ENCODE results near the gene TNFRSF21.

Gene TNFRSF21

DNA sequence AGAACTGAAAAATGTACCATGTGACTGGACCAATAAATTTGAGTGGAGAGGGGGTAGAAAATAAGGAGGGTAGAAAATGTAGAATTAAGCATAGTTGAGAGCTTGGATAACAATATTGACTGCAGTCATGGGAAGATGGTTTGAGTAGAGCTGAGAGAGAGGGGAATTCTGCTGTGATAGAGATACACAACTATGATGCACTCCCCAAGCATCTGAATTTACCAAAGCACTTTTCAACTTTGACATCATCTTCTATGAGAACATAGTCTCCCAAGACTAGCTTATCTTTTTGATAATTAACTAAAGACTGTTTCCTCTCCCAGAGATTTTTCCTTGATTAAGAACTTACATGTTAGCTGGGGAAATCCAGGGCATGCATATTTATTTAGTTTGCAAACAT lies 103.1 kb downstream of the TNFRSF21 start:
- TF ChIP-seq FOXM1 (IDR thresholded peaks at IDR 0.05; ENCODE audit: borderline replicate concordance, low read depth) (no peak), EP300 (IDR thresholded peaks at IDR 0.05; ENCODE audit: borderline replicate concordance) (no peak), RAD21 (IDR thresholded peaks at IDR 0.05; ENCODE audit: low read depth) (no peak)

DNA sequence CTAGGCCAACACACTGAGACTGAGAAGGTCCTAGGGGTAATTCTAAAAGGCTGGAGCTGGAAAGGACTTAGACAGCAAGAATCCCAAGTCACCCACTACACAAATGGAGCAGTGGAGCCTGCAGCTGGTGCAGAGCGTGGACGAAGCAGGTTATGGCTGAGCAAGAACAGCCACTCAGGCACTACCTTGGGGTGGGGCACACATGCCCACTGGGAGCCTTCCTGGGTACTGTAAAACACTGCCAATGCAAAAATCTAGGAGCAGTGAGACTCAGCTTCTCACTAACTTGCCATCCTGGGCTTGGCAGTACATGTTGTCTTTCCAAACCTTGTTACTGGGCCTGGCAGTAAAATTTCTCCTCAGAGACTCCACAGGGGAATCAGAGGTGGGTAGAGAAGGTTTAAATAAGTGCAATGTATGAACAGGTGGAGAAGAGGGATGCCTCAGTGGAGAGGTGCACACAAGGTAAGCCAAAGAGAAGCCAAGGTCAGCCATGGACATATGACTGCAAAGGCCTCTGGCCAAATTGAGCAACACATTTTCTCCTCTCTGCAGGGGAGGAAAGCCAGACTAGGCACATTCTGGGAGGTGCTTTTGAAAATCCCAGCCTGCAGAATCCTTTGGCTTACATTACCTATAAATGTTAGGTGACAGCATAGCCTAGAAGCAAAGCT lies 105.6 kb downstream of the TNFRSF21 start:
- TF ChIP-seq, protein P1, sequence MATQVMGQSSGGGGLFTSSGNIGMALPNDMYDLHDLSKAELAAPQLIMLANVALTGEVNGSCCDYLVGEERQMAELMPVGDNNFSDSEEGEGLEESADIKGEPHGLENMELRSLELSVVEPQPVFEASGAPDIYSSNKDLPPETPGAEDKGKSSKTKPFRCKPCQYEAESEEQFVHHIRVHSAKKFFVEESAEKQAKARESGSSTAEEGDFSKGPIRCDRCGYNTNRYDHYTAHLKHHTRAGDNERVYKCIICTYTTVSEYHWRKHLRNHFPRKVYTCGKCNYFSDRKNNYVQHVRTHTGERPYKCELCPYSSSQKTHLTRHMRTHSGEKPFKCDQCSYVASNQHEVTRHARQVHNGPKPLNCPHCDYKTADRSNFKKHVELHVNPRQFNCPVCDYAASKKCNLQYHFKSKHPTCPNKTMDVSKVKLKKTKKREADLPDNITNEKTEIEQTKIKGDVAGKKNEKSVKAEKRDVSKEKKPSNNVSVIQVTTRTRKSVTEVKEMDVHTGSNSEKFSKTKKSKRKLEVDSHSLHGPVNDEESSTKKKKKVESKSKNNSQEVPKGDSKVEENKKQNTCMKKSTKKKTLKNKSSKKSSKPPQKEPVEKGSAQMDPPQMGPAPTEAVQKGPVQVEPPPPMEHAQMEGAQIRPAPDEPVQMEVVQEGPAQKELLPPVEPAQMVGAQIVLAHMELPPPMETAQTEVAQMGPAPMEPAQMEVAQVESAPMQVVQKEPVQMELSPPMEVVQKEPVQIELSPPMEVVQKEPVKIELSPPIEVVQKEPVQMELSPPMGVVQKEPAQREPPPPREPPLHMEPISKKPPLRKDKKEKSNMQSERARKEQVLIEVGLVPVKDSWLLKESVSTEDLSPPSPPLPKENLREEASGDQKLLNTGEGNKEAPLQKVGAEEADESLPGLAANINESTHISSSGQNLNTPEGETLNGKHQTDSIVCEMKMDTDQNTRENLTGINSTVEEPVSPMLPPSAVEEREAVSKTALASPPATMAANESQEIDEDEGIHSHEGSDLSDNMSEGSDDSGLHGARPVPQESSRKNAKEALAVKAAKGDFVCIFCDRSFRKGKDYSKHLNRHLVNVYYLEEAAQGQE (IDR thresholded peaks at IDR 0.05; ENCODE audit: low read depth), result no peak
- TF ChIP-seq CREB1 (IDR thresholded peaks at IDR 0.05; ENCODE audit: low read depth), result no peak

DNA sequence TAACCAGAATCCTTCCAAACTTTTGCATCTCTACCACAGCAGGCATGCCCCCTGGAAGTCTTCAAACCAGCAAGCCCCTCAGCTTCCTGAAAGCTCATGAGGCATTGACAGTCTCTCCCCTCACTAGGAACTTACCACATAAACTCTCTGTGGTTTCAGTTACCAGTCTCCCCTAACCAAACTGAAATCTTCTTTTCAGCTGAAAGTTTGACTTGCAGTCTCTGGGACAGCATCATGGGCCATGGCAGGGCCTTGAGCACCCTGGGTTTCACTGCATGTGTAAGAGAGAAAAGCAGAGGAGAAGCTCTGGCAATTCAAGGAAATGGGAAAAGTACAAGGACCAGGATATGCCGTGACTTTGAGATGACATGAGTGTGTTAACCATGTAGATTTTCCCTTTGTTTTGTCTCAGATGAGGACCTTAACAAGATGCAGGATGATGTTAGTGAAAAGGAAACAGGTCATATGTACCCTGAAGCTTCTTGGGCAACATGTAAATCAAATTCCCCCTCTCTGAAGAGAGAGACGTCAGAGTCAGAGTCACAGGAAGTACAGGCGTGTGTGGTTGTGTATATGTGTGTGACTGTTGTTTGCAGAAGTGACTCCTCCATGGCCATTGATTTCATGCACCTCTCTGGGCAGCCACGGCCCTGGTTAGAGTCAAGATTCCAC lies 106.3 kb downstream of the TNFRSF21 start:
- TF ChIP-seq EP300 (IDR thresholded peaks at IDR 0.05; ENCODE audit: borderline replicate concordance) (no peak), FOXM1 (IDR thresholded peaks at IDR 0.05; ENCODE audit: borderline replicate concordance, low read depth) (no peak), TCF12 (IDR thresholded peaks at IDR 0.05; ENCODE audit: low read depth) (no peak), YY1 (IDR thresholded peaks at IDR 0.05; ENCODE audit: low read depth) (no peak), CREB1 (IDR thresholded peaks at IDR 0.05; ENCODE audit: low read depth) (no peak), NFIC (IDR thresholded peaks at IDR 0.05) (no peak), ZBTB7A (IDR thresholded peaks at IDR 0.05; ENCODE audit: low read depth) (no peak), TEAD4 (IDR thresholded peaks at IDR 0.05) (no peak), TAF1 (IDR thresholded peaks at IDR 0.05; ENCODE audit: low read depth) (no peak), CEBPB (IDR thresholded peaks at IDR 0.05) (no peak), EGR1 (IDR thresholded peaks at IDR 0.05) (no peak), RAD21 (IDR thresholded peaks at IDR 0.05; ENCODE audit: low read depth) (no peak)
- TF ChIP-seq, protein P2, sequence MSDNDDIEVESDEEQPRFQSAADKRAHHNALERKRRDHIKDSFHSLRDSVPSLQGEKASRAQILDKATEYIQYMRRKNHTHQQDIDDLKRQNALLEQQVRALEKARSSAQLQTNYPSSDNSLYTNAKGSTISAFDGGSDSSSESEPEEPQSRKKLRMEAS (IDR thresholded peaks at IDR 0.05), result no peak
- TF ChIP-seq, protein P3, sequence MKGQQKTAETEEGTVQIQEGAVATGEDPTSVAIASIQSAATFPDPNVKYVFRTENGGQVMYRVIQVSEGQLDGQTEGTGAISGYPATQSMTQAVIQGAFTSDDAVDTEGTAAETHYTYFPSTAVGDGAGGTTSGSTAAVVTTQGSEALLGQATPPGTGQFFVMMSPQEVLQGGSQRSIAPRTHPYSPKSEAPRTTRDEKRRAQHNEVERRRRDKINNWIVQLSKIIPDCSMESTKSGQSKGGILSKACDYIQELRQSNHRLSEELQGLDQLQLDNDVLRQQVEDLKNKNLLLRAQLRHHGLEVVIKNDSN (IDR thresholded peaks at IDR 0.05), result no peak
- TF ChIP-seq, protein P1 (IDR thresholded peaks at IDR 0.05; ENCODE audit: low read depth), result no peak

DNA sequence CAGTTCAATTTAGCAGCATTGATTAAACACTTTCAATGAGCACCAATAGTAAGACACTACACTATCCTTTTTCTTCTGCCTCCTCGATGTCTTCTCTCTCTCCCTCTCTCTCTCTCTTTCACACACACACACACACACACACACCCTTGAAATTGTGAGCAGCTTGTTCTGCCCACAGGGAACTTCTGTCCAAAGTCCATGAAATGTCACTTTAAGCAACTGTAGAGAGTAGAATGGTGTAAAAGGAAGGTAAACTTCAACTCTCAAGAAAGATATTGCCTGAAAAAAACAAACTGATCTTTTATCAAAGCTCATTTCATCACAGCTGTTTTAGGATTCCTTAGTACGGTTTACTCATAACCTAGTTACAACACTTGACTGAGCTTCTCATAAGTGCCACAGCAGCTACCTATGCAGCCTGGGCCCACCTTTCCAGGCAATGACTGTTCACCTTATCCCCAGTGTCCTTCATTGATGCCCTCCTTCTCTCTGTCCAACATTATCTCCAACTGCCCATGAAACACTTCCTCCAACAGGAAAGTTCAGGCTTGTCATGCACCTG lies 107.0 kb downstream of the TNFRSF21 start:
- TF ChIP-seq, protein P2 (IDR thresholded peaks at IDR 0.05), result no peak
- no peak for TF ChIP-seq TCF12 (IDR thresholded peaks at IDR 0.05; ENCODE audit: low read depth)
- TF ChIP-seq EGR1 (IDR thresholded peaks at IDR 0.05), result no peak
- TF ChIP-seq EP300 (IDR thresholded peaks at IDR 0.05; ENCODE audit: borderline replicate concordance), result no peak
- TF ChIP-seq TEAD4 (IDR thresholded peaks at IDR 0.05), result no peak
- TF ChIP-seq, protein P1 (IDR thresholded peaks at IDR 0.05; ENCODE audit: low read depth), result no peak
- TF ChIP-seq TAF1 (IDR thresholded peaks at IDR 0.05; ENCODE audit: low read depth), result no peak
- TF ChIP-seq NFIC (IDR thresholded peaks at IDR 0.05), result no peak
- no peak for TF ChIP-seq ZBTB7A (IDR thresholded peaks at IDR 0.05; ENCODE audit: low read depth)
- TF ChIP-seq CREB1 (IDR thresholded peaks at IDR 0.05; ENCODE audit: low read depth), result no peak
- TF ChIP-seq YY1 (IDR thresholded peaks at IDR 0.05; ENCODE audit: low read depth), result no peak

Measured in Ishikawa (cell line).